ENCODE measurements around the gene BCL11B. TPM values are rescaled to one million over a fixed set of nuclear protein-coding genes. Genes with fewer than 3 reads are reported as not detected.
A peak's percentile ranks its signal among the peaks of the same experiment; 100 is the strongest.

The BCL11B gene
- polyA plus RNA-seq, 4 donors: 0.45 to 5.1 (median 1.5) TPM

DNA sequence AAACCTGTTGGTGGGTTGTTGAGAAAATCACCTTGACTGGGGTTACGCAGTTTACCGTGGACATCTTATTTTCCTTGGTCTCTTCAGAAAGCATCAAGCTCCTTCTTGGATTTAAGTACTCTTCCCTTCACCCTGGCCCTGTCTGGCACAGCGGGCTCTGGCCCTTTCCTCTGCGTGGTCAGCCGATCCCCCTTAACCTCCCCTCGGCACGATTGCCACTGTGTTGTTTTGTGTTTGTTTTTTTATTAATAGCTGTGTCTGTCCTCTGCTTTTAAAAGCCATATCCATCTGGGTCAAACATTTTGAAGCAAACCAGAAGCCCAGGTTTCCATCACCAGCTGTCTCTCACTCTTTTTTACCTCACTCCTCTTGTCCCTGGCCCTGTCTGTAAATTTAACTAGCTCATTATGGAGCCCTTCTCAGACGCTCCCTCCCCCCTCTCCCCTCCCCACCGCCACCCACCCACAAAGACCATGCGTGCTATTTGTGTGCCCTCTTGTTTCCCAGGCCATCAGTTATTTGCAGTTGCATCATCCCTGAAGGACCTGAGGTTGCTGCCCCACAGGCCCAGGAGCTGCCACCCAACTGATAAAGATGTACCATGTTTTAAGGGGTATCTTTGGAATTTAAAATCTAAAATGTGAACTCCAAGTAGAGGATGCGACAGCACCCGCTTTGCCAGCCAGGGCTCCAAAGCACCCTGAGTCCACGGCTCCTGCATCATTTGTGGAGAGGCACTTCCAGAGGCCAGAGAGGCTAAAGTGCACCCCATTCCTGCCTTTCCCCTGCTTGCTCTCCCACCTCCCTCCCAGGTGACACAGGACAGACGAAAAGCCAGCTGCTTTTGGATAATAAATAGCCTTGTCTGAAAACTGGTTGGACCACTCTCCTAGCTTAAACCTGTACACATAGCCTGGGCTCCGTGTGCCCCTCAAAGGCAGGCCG lies 3.9 kb downstream of the BCL11B start:
- Histone ChIP-seq H3K27me3 (ENCODE audit: control insufficient read depth in 3 of 3, insufficient read depth in 3 of 3, low read length in 3 of 3) (peaks cover 0 to 7% (median 2%) of the 10 kb centered on the region in 3 donors), H3K36me3 (ENCODE audit: control insufficient read depth in 3 of 3, insufficient read depth in 2 of 3, low read depth in 1 of 3, low read length in 3 of 3) (no peaks in the 10 kb centered on the region), H3K9me3 (ENCODE audit: control insufficient read depth in 2 of 2, insufficient read depth in 1 of 2, low read depth in 1 of 2, low read length in 1 of 2) (no peaks in the 10 kb centered on the region), H3K27ac (ENCODE audit: low read depth in 1 of 3, low read length in 2 of 3) (peak overlapping the region; percentile 4 to 66 (median 45)), H3K4me3 (ENCODE audit: low read depth in 1 of 3, low read length in 3 of 3) (peak overlapping the region in 2 of 3 donors; percentile 20 to 95), H3K4me1 (ENCODE audit: control insufficient read depth in 3 of 3, insufficient read depth in 2 of 3, low read depth in 1 of 3, low read length in 2 of 3) (peaks cover 0 to 18% (median 3%) of the 10 kb centered on the region in 3 donors)
- DNase-seq (peak in 1 of 2 donors; percentile 33), FAIRE-seq (no peak)
- WGBS, 3 donors: 33 to 40% (median 35%) methylated on average over 16 of the region's 16 CpGs

DNA sequence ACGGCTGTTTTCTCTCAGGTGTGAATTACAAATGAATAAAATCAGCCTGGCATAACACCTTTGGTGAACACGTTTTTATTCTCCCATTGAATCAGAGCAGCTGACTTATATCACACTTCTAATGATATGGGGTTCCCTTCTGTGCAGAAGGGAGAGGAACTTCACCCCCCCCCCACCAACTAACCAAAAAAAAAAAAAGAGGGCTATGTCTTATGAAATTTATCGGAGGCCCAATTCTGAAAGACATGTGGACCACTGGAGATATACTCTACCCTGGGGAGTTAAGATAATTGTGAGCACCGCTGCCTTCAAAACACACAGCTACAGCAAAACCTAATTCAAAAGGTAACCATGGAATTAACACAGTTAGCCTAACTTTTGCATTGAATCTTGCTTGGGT lies 4.6 kb downstream of the BCL11B start:
- FAIRE-seq (no peak), DNase-seq (no peak)
- peaks cover 0 to 17% (median under 1%) of the 10 kb centered on the region in 3 donors for H3K4me1 ChIP-seq (ENCODE audit: control insufficient read depth in 3 of 3, insufficient read depth in 2 of 3, low read depth in 1 of 3, low read length in 2 of 3)
- peaks cover 0 to 7% (median 2%) of the 10 kb centered on the region in 3 donors for H3K27me3 ChIP-seq (ENCODE audit: control insufficient read depth in 3 of 3, insufficient read depth in 3 of 3, low read length in 3 of 3)
- H3K9me3 ChIP-seq (ENCODE audit: control insufficient read depth in 2 of 2, insufficient read depth in 1 of 2, low read depth in 1 of 2, low read length in 1 of 2): no peaks in the 10 kb centered on the region
- H3K36me3 ChIP-seq (ENCODE audit: control insufficient read depth in 3 of 3, insufficient read depth in 2 of 3, low read depth in 1 of 3, low read length in 3 of 3): no peaks in the 10 kb centered on the region
- H3K4me3 ChIP-seq (ENCODE audit: low read depth in 1 of 3, low read length in 3 of 3): no peak overlapping the region
- 45 to 60% (median 49%) methylated on average over 4 of the region's 4 CpGs for WGBS, 3 donors
- H3K27ac ChIP-seq (ENCODE audit: low read depth in 1 of 3, low read length in 2 of 3): no peak overlapping the region

DNA sequence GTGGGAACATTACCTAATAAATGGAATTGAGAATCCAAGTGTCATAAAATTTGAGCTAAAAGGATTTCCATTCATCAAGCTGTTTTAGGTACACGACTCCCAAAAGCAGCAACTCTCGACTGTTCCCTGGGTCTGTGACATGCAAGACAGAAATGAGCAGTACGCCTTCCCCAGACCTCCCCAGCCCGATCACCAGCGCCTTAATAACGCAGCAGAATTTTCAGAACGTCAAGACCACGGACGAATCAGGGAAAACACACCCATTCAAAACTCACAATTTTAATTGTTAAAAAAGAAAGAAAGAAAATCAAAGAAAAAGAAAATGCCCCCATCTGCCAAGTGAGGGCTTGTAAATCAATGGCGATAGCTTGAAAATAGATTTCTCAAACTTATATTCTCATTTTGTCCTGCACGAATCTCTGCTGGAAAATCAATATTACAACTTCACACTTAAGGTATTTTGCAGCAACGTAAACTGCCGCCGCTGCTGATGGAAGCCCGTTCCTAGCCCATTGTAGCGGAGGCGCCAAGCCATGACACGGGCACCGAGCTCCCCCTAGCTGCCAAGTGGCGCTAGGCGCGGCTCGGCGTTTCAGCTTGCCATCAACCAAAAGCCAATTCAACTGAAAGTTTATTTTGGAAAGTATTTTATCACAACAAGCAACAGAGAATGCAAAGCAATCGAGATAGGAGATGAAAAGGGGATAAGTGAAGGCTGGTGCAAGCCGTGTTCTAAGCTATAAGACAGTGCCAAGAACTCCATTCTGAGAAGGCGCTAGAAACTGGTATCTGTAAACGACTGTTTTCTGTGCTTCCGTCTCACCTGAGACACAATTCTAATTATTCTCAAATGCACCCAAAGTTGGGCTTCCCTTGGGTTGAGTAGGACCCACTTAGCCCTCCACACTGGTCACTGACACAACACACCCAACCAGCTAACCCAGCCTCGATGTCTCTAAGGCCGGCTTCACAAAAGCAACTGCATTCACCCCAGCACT lies 5.5 kb downstream of the BCL11B start:
- Histone ChIP-seq H3K4me3 (ENCODE audit: low read depth in 1 of 3, low read length in 3 of 3) (no peak overlapping the region), H3K27me3 (ENCODE audit: control insufficient read depth in 3 of 3, insufficient read depth in 3 of 3, low read length in 3 of 3) (peaks cover 0 to 4% (median 2%) of the 10 kb centered on the region in 3 donors), H3K36me3 (ENCODE audit: control insufficient read depth in 3 of 3, insufficient read depth in 2 of 3, low read depth in 1 of 3, low read length in 3 of 3) (no peaks in the 10 kb centered on the region), H3K9me3 (ENCODE audit: control insufficient read depth in 2 of 2, insufficient read depth in 1 of 2, low read depth in 1 of 2, low read length in 1 of 2) (no peaks in the 10 kb centered on the region), H3K27ac (ENCODE audit: low read depth in 1 of 3, low read length in 2 of 3) (peak overlapping the region in 1 of 3 donors; percentile 40), H3K4me1 (ENCODE audit: control insufficient read depth in 3 of 3, insufficient read depth in 2 of 3, low read depth in 1 of 3, low read length in 2 of 3) (peaks cover 0 to 17% (median 0%) of the 10 kb centered on the region in 3 donors)
- 19 to 24% (median 20%) methylated on average over 31 of the region's 31 CpGs for WGBS, 3 donors
- no peak for FAIRE-seq
- DNase-seq: peak; percentile 74 to 87

DNA sequence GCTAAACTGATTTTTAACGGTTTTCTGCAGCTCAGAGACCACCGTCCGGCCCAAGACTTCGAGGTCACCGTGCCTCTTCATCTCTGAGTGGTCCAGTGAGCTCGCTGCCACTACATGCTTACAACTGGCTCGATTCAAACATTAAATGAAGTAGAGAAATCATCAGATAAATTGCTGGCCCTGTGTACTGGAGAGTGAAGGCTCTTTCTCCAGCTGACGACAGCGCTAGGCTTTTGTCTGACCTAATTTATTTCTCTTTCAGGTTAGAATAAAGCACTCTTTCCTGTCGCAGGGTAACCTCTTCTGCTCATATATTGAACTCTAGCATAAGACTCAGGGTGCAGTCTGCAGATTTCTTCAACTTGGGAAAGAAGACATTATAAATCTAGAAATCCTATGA lies 6.4 kb downstream of the BCL11B start:
- DNase-seq: peak in 1 of 2 donors; percentile 39
- H3K27ac ChIP-seq (ENCODE audit: low read depth in 1 of 3, low read length in 2 of 3): peak overlapping the region in 2 of 3 donors; percentile 24 to 79
- H3K9me3 ChIP-seq (ENCODE audit: control insufficient read depth in 2 of 2, insufficient read depth in 1 of 2, low read depth in 1 of 2, low read length in 1 of 2): no peaks in the 10 kb centered on the region
- H3K4me3 ChIP-seq (ENCODE audit: low read depth in 1 of 3, low read length in 3 of 3): peak overlapping the region in 1 of 3 donors; percentile 4
- peaks cover 0 to 17% (median 0%) of the 10 kb centered on the region in 3 donors for H3K4me1 ChIP-seq (ENCODE audit: control insufficient read depth in 3 of 3, insufficient read depth in 2 of 3, low read depth in 1 of 3, low read length in 2 of 3)
- H3K36me3 ChIP-seq (ENCODE audit: control insufficient read depth in 3 of 3, insufficient read depth in 2 of 3, low read depth in 1 of 3, low read length in 3 of 3): peaks cover 0 to 6% (median 0%) of the 10 kb centered on the region in 3 donors
- H3K27me3 ChIP-seq (ENCODE audit: control insufficient read depth in 3 of 3, insufficient read depth in 3 of 3, low read length in 3 of 3): peaks cover 0 to 3% (median 2%) of the 10 kb centered on the region in 3 donors
- no peak for FAIRE-seq
- WGBS, 3 donors: 62 to 79% (median 77%) methylated on average over 10 of the region's 10 CpGs

DNA sequence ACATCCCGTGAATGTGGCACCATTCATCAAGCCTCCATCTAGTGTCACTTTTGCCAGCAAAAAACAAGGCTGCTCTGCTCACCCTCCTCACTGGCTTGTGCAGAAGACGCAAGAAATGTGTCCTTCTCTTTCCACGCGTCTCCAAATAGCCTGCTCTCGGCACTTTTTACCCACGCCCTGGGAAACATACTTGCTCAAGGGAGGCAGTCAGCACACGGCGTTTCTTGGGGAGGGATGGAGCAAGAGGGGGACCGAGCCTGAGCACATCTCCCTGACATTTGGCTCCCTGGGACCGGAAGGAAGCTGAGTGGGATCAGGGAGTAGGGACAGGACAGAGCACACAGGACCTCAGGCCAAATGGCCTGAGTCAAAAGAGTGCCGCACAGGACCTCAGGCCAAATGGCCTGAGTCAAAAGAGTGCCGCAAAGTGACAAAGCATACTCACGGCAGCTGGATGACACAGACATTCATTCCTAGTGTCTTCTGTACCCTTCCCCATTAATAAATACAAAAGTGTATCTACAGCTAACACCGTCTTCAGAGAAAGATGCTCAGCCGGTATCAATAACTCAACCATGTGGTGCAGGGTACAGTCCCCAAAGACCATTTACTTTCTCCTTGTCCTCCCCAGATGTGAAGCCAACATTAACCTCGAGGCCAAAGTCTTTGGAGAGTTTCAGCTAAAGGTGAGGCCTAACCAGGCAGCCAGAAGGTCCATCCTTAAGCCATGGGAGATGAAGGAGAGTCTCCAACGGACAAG lies 7.1 kb downstream of the BCL11B start:
- Histone ChIP-seq H3K4me3 (ENCODE audit: low read depth in 1 of 3, low read length in 3 of 3) (peak overlapping the region in 1 of 3 donors; percentile 4), H3K4me1 (ENCODE audit: control insufficient read depth in 3 of 3, insufficient read depth in 2 of 3, low read depth in 1 of 3, low read length in 2 of 3) (peaks cover 0 to 17% (median 0%) of the 10 kb centered on the region in 3 donors), H3K27me3 (ENCODE audit: control insufficient read depth in 3 of 3, insufficient read depth in 3 of 3, low read length in 3 of 3) (peaks cover 0 to 3% (median 2%) of the 10 kb centered on the region in 3 donors), H3K36me3 (ENCODE audit: control insufficient read depth in 3 of 3, insufficient read depth in 2 of 3, low read depth in 1 of 3, low read length in 3 of 3) (peaks cover 0 to 6% (median 0%) of the 10 kb centered on the region in 3 donors), H3K9me3 (ENCODE audit: control insufficient read depth in 2 of 2, insufficient read depth in 1 of 2, low read depth in 1 of 2, low read length in 1 of 2) (no peaks in the 10 kb centered on the region), H3K27ac (ENCODE audit: low read depth in 1 of 3, low read length in 2 of 3) (peak overlapping the region in 2 of 3 donors; percentile 24 to 79)
- FAIRE-seq: no peak
- no peak for DNase-seq
- WGBS, 3 donors: 67 to 76% (median 68%) methylated on average over 17 of the region's 17 CpGs

DNA sequence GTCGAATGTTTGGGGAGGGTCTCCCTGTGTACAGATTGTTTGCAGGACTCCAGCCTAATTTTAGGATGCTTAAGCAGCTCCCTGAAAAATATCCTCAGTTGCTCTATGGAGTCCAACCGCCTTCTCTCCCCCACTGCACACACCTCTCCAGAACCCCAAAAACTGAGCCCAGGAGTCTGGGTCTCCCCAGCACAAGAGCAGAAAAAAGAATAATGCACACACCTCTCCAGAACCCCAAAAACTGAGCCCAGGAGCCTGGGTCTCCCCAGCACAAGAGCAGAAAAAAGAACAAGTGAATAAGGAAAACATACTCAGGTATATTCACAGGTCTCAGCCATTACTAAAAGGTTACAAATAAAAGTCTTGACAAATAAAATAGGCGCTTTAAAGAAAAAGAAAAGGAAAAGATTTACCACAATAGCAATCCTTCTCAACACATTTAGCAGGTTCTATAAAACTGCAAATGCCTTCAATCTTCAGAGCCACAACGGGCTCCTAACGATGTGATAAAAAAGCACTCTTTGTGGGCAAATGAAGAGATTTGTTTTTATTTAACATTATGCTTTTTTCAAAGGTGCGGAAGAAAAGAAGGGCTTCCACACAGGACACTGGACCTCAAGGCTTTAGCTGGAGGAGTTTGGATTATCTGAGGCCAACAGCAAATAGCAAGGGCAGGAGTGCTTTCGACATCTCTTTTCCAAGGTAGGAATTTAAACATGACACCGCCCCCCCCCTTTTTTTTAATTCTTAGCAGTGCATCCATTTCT lies 8.2 kb downstream of the BCL11B start:
- DNase-seq (no peak), FAIRE-seq (no peak)
- Histone ChIP-seq H3K4me1 (ENCODE audit: control insufficient read depth in 3 of 3, insufficient read depth in 2 of 3, low read depth in 1 of 3, low read length in 2 of 3) (peaks cover 0 to 16% (median 0%) of the 10 kb centered on the region in 3 donors), H3K4me3 (ENCODE audit: low read depth in 1 of 3, low read length in 3 of 3) (peak overlapping the region in 1 of 3 donors; percentile 15), H3K27me3 (ENCODE audit: control insufficient read depth in 3 of 3, insufficient read depth in 3 of 3, low read length in 3 of 3) (peaks cover 0 to 3% (median 2%) of the 10 kb centered on the region in 3 donors), H3K9me3 (ENCODE audit: control insufficient read depth in 2 of 2, insufficient read depth in 1 of 2, low read depth in 1 of 2, low read length in 1 of 2) (no peaks in the 10 kb centered on the region), H3K36me3 (ENCODE audit: control insufficient read depth in 3 of 3, insufficient read depth in 2 of 3, low read depth in 1 of 3, low read length in 3 of 3) (peaks cover 0 to 6% (median 0%) of the 10 kb centered on the region in 3 donors), H3K27ac (ENCODE audit: low read depth in 1 of 3, low read length in 2 of 3) (peak overlapping the region in 2 of 3 donors; percentile 64 to 87)
- WGBS, 3 donors: 58 to 77% (median 64%) methylated on average over 8 of the region's 8 CpGs

DNA sequence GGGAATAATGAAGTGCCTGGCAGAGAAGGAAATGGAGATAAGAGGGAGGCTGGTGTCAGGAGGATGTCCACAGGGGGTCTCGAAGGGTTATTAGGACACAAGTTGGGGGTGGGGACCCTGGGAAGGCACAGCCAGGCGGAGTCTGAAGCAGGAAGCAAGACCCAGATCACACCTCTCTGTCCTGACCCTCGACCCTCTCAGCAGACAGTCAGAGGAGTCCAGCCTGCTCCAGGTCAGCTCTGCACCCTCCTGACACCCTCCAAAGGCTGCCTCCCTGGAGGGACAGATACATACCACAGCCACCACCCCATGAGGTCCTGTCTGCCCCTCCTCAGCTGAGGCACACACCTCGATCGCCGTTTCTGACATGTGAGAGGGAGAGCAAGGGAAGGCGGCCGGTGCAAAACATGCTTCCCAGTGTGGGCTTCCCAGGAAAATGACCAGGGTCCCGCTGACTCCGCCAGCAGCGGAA lies 9.0 kb downstream of the BCL11B start:
- peak overlapping the region in 1 of 3 donors; percentile 15 for H3K4me3 ChIP-seq (ENCODE audit: low read depth in 1 of 3, low read length in 3 of 3)
- 42 to 63% (median 55%) methylated on average over 11 of the region's 11 CpGs for WGBS, 3 donors
- H3K27me3 ChIP-seq (ENCODE audit: control insufficient read depth in 3 of 3, insufficient read depth in 3 of 3, low read length in 3 of 3): peaks cover 0 to 3% (median 2%) of the 10 kb centered on the region in 3 donors
- DNase-seq: no peak
- H3K4me1 ChIP-seq (ENCODE audit: control insufficient read depth in 3 of 3, insufficient read depth in 2 of 3, low read depth in 1 of 3, low read length in 2 of 3): peaks cover 0 to 10% (median 0%) of the 10 kb centered on the region in 3 donors
- no peak for FAIRE-seq
- H3K9me3 ChIP-seq (ENCODE audit: control insufficient read depth in 2 of 2, insufficient read depth in 1 of 2, low read depth in 1 of 2, low read length in 1 of 2): no peaks in the 10 kb centered on the region
- H3K27ac ChIP-seq (ENCODE audit: low read depth in 1 of 3, low read length in 2 of 3): peak overlapping the region in 2 of 3 donors; percentile 64 to 87
- H3K36me3 ChIP-seq (ENCODE audit: control insufficient read depth in 3 of 3, insufficient read depth in 2 of 3, low read depth in 1 of 3, low read length in 3 of 3): peaks cover 0 to 6% (median 0%) of the 10 kb centered on the region in 3 donors
